Fibroblast of mammary gland (primary cell): Measurements from ENCODE around the gene COMP.

Experiments used
- DNase-seq: peaks from one replicate; pipeline ENCODE4 v3.0.0-alpha.2; 2010; ENCODE audit warnings: low read depth
- H3K4me3 ChIP-seq: 2 replicates; pipeline ENCODE4 v1.5.1; 2011; ENCODE audit warnings: low read depth, mild to moderate bottlenecking, low read length, moderate library complexity; ENCODE audit not compliant: control insufficient read depth
- CTCF ChIP-seq: conservative IDR thresholded peaks from 2 replicates; pipeline ENCODE4 v1.5.1; 2011; ENCODE audit warnings: low read depth, low read length, inconsistent platforms; ENCODE audit not compliant: control insufficient read depth, insufficient read depth

The COMP gene

GRCh38 chr19:18751571-18751970 lies 39.5 kb downstream of the COMP start:
- H3K4me3 ChIP-seq = no peak overlapping the region
- no peak for TF ChIP-seq CTCF
- no peak for DNase-seq

- TF ChIP-seq CTCF = no peak
- no peak overlapping the region for H3K4me3 ChIP-seq
- no peak for DNase-seq
Observed at GRCh38 chr19:18750295-18750970, 40.7 kb downstream of the COMP start.

GRCh38 chr19:18749362-18750231 lies 41.5 kb downstream of the COMP start:
- DNase-seq = no peak
- no peak for TF ChIP-seq CTCF
- H3K4me3 ChIP-seq = no peak overlapping the region

- TF ChIP-seq CTCF = no peak
- H3K4me3 ChIP-seq = no peak overlapping the region
- no peak for DNase-seq
Observed at GRCh38 chr19:18746401-18747325, 44.4 kb downstream of the COMP start.

GRCh38 chr19:18745931-18746330 lies 45.2 kb downstream of the COMP start:
- no peak overlapping the region for H3K4me3 ChIP-seq
- TF ChIP-seq CTCF = no peak
- no peak for DNase-seq

GRCh38 chr19:18745012-18745735 lies 45.9 kb downstream of the COMP start:
- TF ChIP-seq CTCF = no peak
- DNase-seq = no peak
- no peak overlapping the region for H3K4me3 ChIP-seq
